Muscle layer of duodenum (tissue), 2 donors: ENCODE data around the gene LRRC3C.
A peak's percentile ranks its signal among the peaks of the same experiment; 100 is the strongest.

Source experiments
- H3K27ac ChIP-seq: one replicate; pipeline ENCODE4 v1.7.0; 2013; ENCODE audit warnings: mild to moderate bottlenecking, low read length
- H3K27me3 ChIP-seq: one replicate; pipeline ENCODE4 v1.7.0; 2013; ENCODE audit warnings: low read depth, mild to moderate bottlenecking, control low read depth, low read length
- H3K36me3 ChIP-seq, 2 donors: one replicate each; pipeline ENCODE4 v1.7.0; 2013; ENCODE audit warnings: low read length in 2 of 2, control low read depth in 1 of 2, mild to moderate bottlenecking in 1 of 2; ENCODE audit not compliant: insufficient read depth in 2 of 2, control insufficient read depth in 1 of 2
- H3K4me1 ChIP-seq, 2 donors: one replicate each; pipeline ENCODE4 v1.7.0; 2013; ENCODE audit warnings: low read length in 2 of 2, mild to moderate bottlenecking in 2 of 2, control low read depth in 1 of 2, moderate library complexity in 1 of 2; ENCODE audit not compliant: insufficient read depth in 2 of 2, control insufficient read depth in 1 of 2
- H3K4me3 ChIP-seq, 2 donors: one replicate each; pipeline ENCODE4 v1.7.0; 2013; ENCODE audit warnings: low read length in 2 of 2, low read depth in 1 of 2, mild to moderate bottlenecking in 1 of 2
- H3K9me3 ChIP-seq, 2 donors: one replicate each; pipeline ENCODE4 v1.7.0; 2013; ENCODE audit warnings: low read length in 2 of 2, control low read depth in 1 of 2, mild to moderate bottlenecking in 1 of 2; ENCODE audit not compliant: control insufficient read depth in 1 of 2
- donor health status: healthy.

LRRC3C gene

DNA sequence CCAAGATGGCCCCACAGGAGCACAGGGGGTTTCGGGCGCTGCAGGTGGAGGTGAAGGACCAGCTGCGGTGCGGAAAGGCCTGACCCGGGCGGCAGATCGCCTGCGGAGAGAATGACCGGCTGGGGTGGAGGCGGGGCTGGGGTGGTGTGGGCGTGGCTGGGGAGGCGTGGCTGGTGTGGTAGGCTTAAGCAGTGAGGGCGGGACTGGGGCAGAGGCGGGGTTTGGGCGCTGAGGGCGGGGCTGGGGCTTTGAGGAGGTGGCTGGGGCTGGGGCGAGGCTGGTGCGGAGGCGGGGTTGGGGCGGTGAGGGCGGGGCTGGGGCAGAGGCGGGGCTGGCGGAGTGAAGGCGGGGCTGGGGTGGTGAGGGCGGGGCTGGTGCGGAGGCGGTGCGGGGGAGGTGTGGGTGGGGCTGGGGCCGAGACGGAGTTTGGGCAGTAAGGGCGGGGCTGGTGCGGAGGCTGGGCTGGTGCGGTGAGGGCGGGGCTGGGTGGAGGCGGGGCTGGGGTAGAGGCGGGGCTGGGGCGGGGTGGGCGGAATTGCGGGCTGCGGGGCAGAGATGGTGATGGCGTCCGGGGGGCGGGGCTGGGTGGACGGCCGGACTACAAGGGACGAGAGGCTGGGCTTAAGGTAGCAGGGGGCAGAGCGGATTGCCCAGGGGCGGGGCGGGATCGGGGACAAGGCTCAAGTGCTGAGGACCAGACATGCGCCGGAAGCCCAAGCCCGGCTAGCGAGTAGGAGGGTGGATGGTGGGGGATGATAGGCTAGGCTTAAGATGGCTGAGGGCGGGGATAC lies 25.3 kb downstream of the LRRC3C start:
- H3K4me3 ChIP-seq: peak overlapping the region; percentile 50 to 57
- peaks cover 0 to 8% of the 10 kb centered on the region in 2 donors for H3K4me1 ChIP-seq
- H3K27me3 ChIP-seq: no peaks in the 10 kb centered on the region
- H3K36me3 ChIP-seq: no peaks in the 10 kb centered on the region
- no peak overlapping the region for H3K27ac ChIP-seq
- H3K9me3 ChIP-seq: no peaks in the 10 kb centered on the region

DNA sequence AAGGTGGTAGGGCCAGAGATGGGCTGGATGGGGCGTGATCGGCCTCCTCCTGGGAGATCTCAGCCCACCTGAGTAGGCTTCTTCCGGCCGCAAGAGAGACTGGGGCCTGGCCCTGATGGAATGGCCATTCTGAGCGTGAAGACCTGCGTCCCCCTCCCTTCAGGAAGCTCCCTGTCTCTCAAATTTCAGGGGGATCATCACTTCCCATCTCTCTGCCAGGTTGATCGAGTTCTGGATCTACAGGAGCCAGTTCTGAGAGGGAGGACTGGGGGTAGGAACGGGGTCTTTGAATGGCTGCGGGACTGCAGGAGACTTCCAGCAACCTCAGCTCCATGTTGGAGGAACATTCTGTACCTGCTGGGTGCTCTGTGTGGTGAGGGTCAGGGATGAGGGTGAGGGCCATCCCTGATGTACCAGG lies 25.9 kb downstream of the LRRC3C start:
- Histone ChIP-seq H3K4me3 (peak overlapping the region; percentile 46 to 50), H3K27me3 (no peaks in the 10 kb centered on the region), H3K9me3 (no peaks in the 10 kb centered on the region), H3K27ac (no peak overlapping the region), H3K4me1 (peaks cover 0 to 8% of the 10 kb centered on the region in 2 donors), H3K36me3 (no peaks in the 10 kb centered on the region)

DNA sequence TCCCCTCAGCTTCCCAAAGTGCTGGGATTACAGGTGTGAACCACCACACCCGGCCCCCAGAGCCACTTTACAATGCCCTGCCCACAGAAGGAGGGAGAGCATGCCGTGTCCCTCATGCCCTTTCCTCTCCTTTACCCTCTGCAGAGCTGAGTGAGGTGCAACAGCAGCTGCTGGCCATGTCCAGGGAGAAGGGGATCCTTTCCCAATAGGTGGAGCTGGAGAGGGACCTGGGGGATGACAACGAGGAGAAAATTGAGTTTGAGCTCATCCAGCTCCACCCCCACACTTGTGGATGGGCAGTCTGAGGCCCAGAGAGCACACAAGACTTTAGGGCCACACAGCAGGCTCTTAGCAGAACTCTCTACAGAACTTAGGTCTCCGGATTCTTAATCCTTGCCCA lies 27.3 kb downstream of the LRRC3C start:
- Histone ChIP-seq H3K27ac (no peak overlapping the region), H3K4me3 (no peak overlapping the region), H3K27me3 (no peaks in the 10 kb centered on the region), H3K9me3 (no peaks in the 10 kb centered on the region), H3K4me1 (peaks cover 0 to 8% of the 10 kb centered on the region in 2 donors), H3K36me3 (no peaks in the 10 kb centered on the region)

DNA sequence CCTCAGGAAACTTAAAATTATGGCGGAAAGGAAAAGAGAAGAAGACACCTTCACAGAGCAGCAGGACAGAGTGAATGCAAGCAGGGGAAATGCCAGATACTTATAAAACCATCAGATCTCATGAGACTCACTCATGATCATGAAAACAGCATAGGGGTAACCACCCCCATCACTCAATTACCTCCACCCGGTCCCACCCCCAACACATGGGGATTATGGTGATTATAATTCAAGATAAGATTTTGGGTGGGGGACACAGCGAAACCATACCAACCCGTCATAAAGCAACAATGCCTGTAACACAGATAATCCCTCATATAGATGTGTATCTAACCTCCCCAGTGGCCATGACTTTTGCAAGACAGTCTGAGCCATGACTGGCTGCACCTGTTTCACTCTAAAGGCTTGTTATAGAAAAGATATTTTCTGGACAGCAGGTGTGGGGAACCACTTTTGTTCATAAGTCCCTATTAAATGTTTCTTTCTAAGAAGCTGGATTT lies 28.2 kb downstream of the LRRC3C start:
- peaks cover 0 to 8% of the 10 kb centered on the region in 2 donors for H3K4me1 ChIP-seq
- no peaks in the 10 kb centered on the region for H3K27me3 ChIP-seq
- no peak overlapping the region for H3K4me3 ChIP-seq
- no peak overlapping the region for H3K27ac ChIP-seq
- no peaks in the 10 kb centered on the region for H3K9me3 ChIP-seq
- H3K36me3 ChIP-seq: no peaks in the 10 kb centered on the region

DNA sequence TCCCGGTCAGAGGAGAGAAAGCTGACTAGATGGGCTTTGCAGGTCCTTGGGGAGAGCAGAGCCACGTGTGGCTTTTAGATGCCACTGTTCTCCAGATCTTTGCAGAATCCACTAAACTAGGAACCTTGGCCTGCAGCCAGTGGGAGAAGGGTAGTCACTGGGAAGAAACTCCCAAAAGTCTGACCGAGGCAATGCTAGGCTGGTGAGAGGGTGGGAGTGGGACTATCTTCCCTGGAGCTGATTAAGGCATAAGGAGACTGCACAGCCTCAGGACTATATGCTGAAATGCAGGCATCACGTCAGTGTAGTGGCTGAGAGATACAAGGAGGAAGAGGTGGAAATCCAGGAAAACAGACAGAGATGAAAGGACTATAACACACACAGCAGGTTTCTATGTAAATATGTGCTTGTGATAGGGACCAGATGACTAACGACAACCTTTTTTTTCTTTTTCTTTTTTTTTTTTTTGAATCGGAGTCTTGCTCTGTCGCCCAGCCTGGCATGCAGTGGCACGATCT lies 33.1 kb downstream of the LRRC3C start:
- Histone ChIP-seq H3K4me3 (no peak overlapping the region), H3K4me1 (peaks cover 0 to 4% of the 10 kb centered on the region in 2 donors), H3K9me3 (no peaks in the 10 kb centered on the region), H3K27me3 (no peaks in the 10 kb centered on the region), H3K27ac (no peak overlapping the region), H3K36me3 (no peaks in the 10 kb centered on the region)

DNA sequence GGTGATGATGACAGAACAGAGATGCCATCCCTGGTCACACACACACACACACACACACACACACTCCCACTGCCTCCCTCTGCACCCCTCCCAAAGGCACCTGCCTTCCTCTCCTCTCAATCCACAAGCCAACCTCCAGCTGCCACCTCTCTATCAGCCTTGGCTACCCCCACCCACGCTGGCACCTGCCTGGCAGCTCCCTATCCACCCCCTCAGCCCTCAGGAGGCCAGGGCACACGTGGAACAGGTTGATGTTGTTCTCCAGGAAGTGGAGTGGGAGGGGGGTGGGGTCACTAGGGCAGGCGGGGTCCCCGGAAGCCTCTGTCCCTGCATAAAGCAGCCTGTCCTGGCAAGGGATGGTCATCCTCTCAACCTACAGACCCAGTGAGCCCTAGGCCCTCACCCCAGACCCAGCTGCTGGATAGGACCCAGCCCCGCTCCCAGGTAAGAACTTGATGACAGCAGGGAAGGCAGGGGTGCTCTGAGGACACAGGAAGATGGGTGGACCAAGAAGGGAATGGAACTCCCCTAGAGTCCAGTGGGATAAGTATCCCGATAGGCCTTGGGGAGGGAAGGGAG lies 35.2 kb downstream of the LRRC3C start, which contains the start of gene GSDMA:
TSS of gene GSDMA (plus strand) at position 363 of the 579 bp plus-strand sequence. CDS start 2,684 bp downstream, outside the sequence.
- Histone ChIP-seq H3K4me3 (no peak within 1 kb of the TSS), H3K27ac (no peak within 1 kb of the TSS), H3K36me3 (no peaks in the 10 kb centered on the region), H3K27me3 (no peaks in the 10 kb centered on the region), H3K9me3 (no peaks in the 10 kb centered on the region), H3K4me1 (peaks cover 0 to 4% of the 10 kb centered on the region in 2 donors)

DNA sequence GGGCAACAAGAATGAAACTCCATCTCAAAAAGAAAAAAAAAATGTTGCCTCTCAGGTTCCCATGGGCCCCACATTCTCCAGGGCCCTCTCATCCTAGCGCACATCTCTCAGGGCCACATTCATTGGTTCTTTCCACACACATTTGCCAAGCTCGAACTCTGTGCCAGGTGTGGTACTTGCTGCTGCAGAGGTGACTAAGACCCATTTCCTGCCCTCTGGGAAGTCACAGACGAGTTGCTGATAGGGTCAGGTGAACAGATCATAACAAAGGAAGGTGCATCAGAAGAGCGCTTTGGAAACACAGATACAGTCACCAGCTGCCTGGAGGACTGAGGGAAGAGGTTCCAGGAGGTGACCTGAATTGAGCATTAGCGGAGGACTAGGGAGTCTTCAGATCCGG lies 36.3 kb downstream of the LRRC3C start:
- Histone ChIP-seq H3K4me3 (no peak overlapping the region), H3K27me3 (no peaks in the 10 kb centered on the region), H3K36me3 (no peaks in the 10 kb centered on the region), H3K27ac (no peak overlapping the region), H3K9me3 (no peaks in the 10 kb centered on the region), H3K4me1 (peaks cover 0 to 4% of the 10 kb centered on the region in 2 donors)

DNA sequence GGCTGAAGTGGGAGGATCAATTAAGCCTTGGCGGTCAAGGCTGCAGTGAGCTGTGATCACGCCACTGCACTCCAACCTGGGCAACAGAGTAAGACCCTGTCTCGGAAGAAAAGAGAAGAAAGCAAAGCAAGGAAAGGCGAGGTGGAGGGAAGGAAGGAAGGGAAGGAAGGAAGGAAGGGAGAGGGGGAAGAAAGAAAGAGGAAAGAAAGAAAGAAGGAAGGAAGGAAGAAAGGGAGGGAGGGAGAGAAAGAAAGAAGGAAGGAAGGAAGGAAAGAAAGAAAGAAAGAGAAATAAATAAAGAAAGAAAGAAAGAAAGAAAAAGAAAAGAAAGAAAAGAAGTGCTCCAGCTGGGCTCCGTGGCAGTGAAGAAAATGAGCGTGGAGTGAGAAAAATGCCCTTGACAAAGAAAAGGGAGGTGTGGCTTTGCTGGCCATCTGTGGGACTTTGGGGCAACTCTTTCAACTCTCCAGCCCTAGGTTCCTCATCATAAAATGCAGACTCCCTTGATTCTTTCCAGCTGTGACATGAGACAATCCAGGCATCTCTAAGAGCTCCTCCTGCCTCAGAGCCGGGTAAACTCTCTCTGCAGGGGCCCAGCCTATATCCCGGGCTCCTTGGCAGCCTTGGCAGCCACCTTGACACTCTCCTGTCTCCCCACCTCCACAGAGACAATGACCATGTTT lies 37.6 kb downstream of the LRRC3C start:
- Histone ChIP-seq H3K36me3 (no peaks in the 10 kb centered on the region), H3K9me3 (no peaks in the 10 kb centered on the region), H3K27me3 (no peaks in the 10 kb centered on the region), H3K4me1 (peaks cover 0 to 4% of the 10 kb centered on the region in 2 donors), H3K4me3 (no peak overlapping the region), H3K27ac (no peak overlapping the region)

DNA sequence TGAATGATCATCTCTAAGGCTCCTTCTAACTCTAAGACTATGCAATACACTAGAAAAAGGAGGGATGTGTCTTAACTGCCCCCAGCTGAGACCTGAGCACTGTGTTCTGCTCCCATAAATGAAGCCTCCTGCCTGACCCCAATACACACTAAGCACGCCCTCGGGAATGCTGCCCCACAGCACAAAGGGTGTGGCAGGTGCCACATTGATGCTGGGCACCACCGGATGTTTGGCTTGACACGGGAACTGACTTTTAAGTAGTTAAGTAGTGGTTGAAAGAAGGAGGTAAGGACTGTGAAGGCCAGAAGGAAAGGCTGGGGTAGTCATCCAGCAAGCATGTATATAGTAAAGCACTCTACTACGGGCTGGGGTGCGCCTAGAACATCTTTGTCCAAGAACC lies 39.2 kb downstream of the LRRC3C start:
- H3K27ac ChIP-seq: no peak overlapping the region
- H3K36me3 ChIP-seq: no peaks in the 10 kb centered on the region
- no peak overlapping the region for H3K4me3 ChIP-seq
- H3K4me1 ChIP-seq: peaks cover 0 to 4% of the 10 kb centered on the region in 2 donors
- H3K9me3 ChIP-seq: no peaks in the 10 kb centered on the region
- no peaks in the 10 kb centered on the region for H3K27me3 ChIP-seq

DNA sequence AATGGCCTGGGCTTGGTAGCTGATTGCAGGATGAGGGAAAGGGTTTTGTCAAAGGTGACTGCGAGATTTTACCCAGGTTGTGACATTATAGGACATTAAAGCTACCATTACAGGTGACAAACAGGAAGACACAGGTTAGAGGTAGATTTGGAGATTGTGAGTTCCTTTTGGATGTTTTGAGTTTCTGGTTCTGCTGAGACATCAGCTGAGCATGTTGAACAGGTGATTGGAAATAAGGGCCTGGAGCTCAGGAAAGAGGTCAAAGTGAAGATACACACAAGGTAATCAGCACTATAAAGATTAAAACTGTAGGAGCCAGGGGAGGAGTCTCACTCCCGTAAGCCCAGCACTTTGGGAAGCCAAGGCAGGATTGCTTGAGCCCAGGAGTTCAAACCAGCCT lies 41.2 kb downstream of the LRRC3C start:
- peaks cover 0 to 4% of the 10 kb centered on the region in 2 donors for H3K4me1 ChIP-seq
- H3K27ac ChIP-seq: no peak overlapping the region
- H3K27me3 ChIP-seq: no peaks in the 10 kb centered on the region
- no peak overlapping the region for H3K4me3 ChIP-seq
- H3K36me3 ChIP-seq: no peaks in the 10 kb centered on the region
- H3K9me3 ChIP-seq: no peaks in the 10 kb centered on the region

DNA sequence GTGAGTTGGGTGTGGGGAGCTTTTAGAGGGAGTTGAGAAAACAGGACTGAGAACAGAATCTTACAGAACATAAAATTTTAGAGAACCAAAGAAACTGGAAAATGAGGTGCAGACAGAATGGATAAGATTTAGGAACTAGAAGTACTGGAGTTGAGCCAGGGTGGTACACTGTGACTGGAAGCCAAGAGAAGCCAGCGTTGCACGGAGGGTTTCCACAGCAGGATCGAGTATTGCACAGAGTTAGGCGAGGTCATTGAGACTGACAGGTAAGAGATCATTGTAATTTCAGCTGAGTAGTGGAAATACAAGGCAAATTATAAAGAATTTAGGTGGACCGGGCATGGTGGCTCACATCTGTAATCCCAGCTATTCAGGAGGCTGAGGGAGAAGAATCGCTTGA lies 41.8 kb downstream of the LRRC3C start:
- H3K4me1 ChIP-seq: peaks cover 0 to 4% of the 10 kb centered on the region in 2 donors
- no peaks in the 10 kb centered on the region for H3K9me3 ChIP-seq
- H3K27me3 ChIP-seq: no peaks in the 10 kb centered on the region
- H3K4me3 ChIP-seq: no peak overlapping the region
- H3K27ac ChIP-seq: no peak overlapping the region
- no peaks in the 10 kb centered on the region for H3K36me3 ChIP-seq
